Endothelial cell (in vitro differentiated cells): ENCODE measurements around the gene ONECUT3. TPM values are rescaled to one million over a fixed set of nuclear protein-coding genes. Genes with fewer than 3 reads are reported as not detected.
"Not testable (repeated sequence)": the region's sequence is repeated elsewhere in the genome, so short reads cannot be mapped to it uniquely, and the experiment has no call there.

ENCODE experiments used
- DNase-seq: peaks from one replicate; pipeline ENCODE4 v3.0.0; 2021; ENCODE audit warnings: low spot score
- H3K27ac Mint-ChIP-seq: one replicate; pipeline ENCODE4 v1.8.0; 2021; ENCODE audit warnings: mixed read lengths, inconsistent platforms; ENCODE audit not compliant: unreplicated experiment
- H3K27me3 Mint-ChIP-seq: one replicate; pipeline ENCODE4 v1.8.0; 2021; ENCODE audit warnings: mild to moderate bottlenecking, moderate library complexity, mixed read lengths, inconsistent platforms; ENCODE audit not compliant: unreplicated experiment
- H3K36me3 Mint-ChIP-seq: one replicate; pipeline ENCODE4 v1.8.0; 2021; ENCODE audit warnings: mild to moderate bottlenecking, low read depth, mixed read lengths, inconsistent platforms; ENCODE audit not compliant: unreplicated experiment
- H3K4me1 Mint-ChIP-seq: one replicate; pipeline ENCODE4 v1.8.0; 2021; ENCODE audit warnings: mild to moderate bottlenecking, mixed read lengths, inconsistent platforms; ENCODE audit not compliant: unreplicated experiment
- H3K4me3 Mint-ChIP-seq: one replicate; pipeline ENCODE4 v1.8.0; 2021; ENCODE audit warnings: mild to moderate bottlenecking, mixed read lengths, inconsistent platforms; ENCODE audit not compliant: unreplicated experiment
- H3K9me3 Mint-ChIP-seq: one replicate; pipeline ENCODE4 v1.8.0; 2021; ENCODE audit warnings: mixed read lengths, inconsistent platforms; ENCODE audit not compliant: unreplicated experiment
- CTCF ChIP-seq: fragments of 200-600 bp; sonication (generic); IDR thresholded peaks from one replicate; pipeline ENCODE4 v1.5.0; 2021; ENCODE audit warnings: antibody characterized with exemption; ENCODE audit not compliant: unreplicated experiment
- long read RNA-seq: library from polyadenylated mRNA; unstranded; transcript quantifications from one replicate; pipeline ENCODE4 v2.0.0, GENCODE V29; 2020; ENCODE audit not compliant: unreplicated experiment
- total RNA-seq: library from RNA; stranded (reverse); fragmentation: NEBNext Ultra II Directional; extraction: Animal tissue kit (Norgen Biotek cat#: 25700); gene quantifications from one replicate; pipeline ENCODE4 v1.2.1, GENCODE V29; 2021; ENCODE audit not compliant: unreplicated experiment

The ONECUT3 gene
- total RNA-seq, result not detected
- long read RNA-seq, result 0 reads

- Mint-ChIP-seq H3K9me3 (no peaks in the 10 kb centered on the region), H3K27ac (no peak within 1 kb of the TSS), H3K27me3 (peaks cover 26% of the 10 kb centered on the region), H3K4me1 (peaks cover 5% of the 10 kb centered on the region), H3K4me3 (no peak within 1 kb of the TSS), H3K36me3 (peaks cover 7% of the 10 kb centered on the region)
- no peak for DNase-seq
- TF ChIP-seq CTCF, result no peak
Measured at GRCh38 chr19:1752757-1753728, at the start of gene ONECUT3. ONECUT3 (plus strand) TSS chr19:1753506; CDS start chr19:1753663, 157 bp downstream.

GRCh38 chr19:1704339-1704738, 49.0 kb upstream of the ONECUT3 start:
- Mint-ChIP-seq H3K36me3 (peaks cover 4% of the 10 kb centered on the region), H3K4me1 (no peaks in the 10 kb centered on the region), H3K4me3 (no peak overlapping the region), H3K27ac (no peak overlapping the region), H3K9me3 (peaks cover 5% of the 10 kb centered on the region), H3K27me3 (peaks cover 1% of the 10 kb centered on the region)
- no peak for DNase-seq
- TF ChIP-seq CTCF, result no peak

GRCh38 chr19:1705367-1705766, 47.9 kb upstream of the ONECUT3 start:
- no peak for DNase-seq
- Mint-ChIP-seq H3K4me1 (no peaks in the 10 kb centered on the region), H3K4me3 (no peak overlapping the region), H3K27me3 (peaks cover 1% of the 10 kb centered on the region), H3K36me3 (peaks cover 4% of the 10 kb centered on the region), H3K27ac (no peak overlapping the region), H3K9me3 (peaks cover 5% of the 10 kb centered on the region)
- no peak for TF ChIP-seq CTCF

GRCh38 chr19:1706646-1707045, 46.7 kb upstream of the ONECUT3 start:
- H3K27me3 Mint-ChIP-seq, H3K9me3 Mint-ChIP-seq, H3K4me3 Mint-ChIP-seq, H3K27ac Mint-ChIP-seq, H3K4me1 Mint-ChIP-seq, DNase-seq, H3K36me3 Mint-ChIP-seq: not testable (repeated sequence)

- H3K36me3 Mint-ChIP-seq, result peaks cover 4% of the 10 kb centered on the region
- H3K27me3 Mint-ChIP-seq, result peaks cover 4% of the 10 kb centered on the region
- DNase-seq, result no peak
- no peak overlapping the region for H3K4me3 Mint-ChIP-seq
- no peaks in the 10 kb centered on the region for H3K4me1 Mint-ChIP-seq
- H3K9me3 Mint-ChIP-seq, result peaks cover 5% of the 10 kb centered on the region
- no peak overlapping the region for H3K27ac Mint-ChIP-seq
- no peak for TF ChIP-seq CTCF
Measured at GRCh38 chr19:1707240-1707639, 46.1 kb upstream of the ONECUT3 start.
